BLaER1 (cell line): ENCODE measurements around the gene CARD19.

Experiments used
- H3K27ac ChIP-seq: shearing (Covaris generic); formaldehyde crosslinking; 2 replicates; pipeline ENCODE4 v1.8.1; 2022
- H3K27me3 ChIP-seq: shearing (Covaris generic); formaldehyde crosslinking; 2 replicates; pipeline ENCODE4 v1.8.1; 2022
- H3K36me3 ChIP-seq: shearing (Covaris generic); formaldehyde crosslinking; 2 replicates; pipeline ENCODE4 v1.8.1; 2022
- H3K4me1 ChIP-seq: shearing (Covaris generic); formaldehyde crosslinking; 2 replicates; pipeline ENCODE4 v1.8.1; 2022
- H3K4me2 ChIP-seq: shearing (Covaris generic); formaldehyde crosslinking; 2 replicates; pipeline ENCODE4 v1.8.1; 2022
- H3K4me3 ChIP-seq: shearing (Covaris generic); formaldehyde crosslinking; 2 replicates; pipeline ENCODE4 v1.8.1; 2022
- H3K9ac ChIP-seq: shearing (Covaris generic); formaldehyde crosslinking; 2 replicates; pipeline ENCODE4 v1.8.1; 2022
- H3K9me3 ChIP-seq: shearing (Covaris generic); formaldehyde crosslinking; 2 replicates; pipeline ENCODE4 v1.8.1; 2022
- H4K20me1 ChIP-seq: shearing (Covaris generic); formaldehyde crosslinking; 2 replicates; pipeline ENCODE4 v1.8.1; 2022
- Cebpa-rat ChIP-seq: shearing (Covaris generic); IDR thresholded peaks from 2 replicates; pipeline ENCODE4 v1.8.1; 2022

Gene CARD19

GRCh38 chr9:93124793-93125192 lies 28.8 kb downstream of the CARD19 start:
- H3K9me3 ChIP-seq: no peaks in the 10 kb centered on the region
- no peak overlapping the region for H3K27ac ChIP-seq
- H3K4me2 ChIP-seq: no peak overlapping the region
- no peak for TF ChIP-seq Cebpa-rat
- H3K9ac ChIP-seq: no peak overlapping the region
- peaks cover 66% of the 10 kb centered on the region for H3K4me1 ChIP-seq
- peaks cover 81% of the 10 kb centered on the region for H3K36me3 ChIP-seq
- H4K20me1 ChIP-seq: peaks cover 66% of the 10 kb centered on the region
- no peaks in the 10 kb centered on the region for H3K27me3 ChIP-seq
- no peak overlapping the region for H3K4me3 ChIP-seq

DNA sequence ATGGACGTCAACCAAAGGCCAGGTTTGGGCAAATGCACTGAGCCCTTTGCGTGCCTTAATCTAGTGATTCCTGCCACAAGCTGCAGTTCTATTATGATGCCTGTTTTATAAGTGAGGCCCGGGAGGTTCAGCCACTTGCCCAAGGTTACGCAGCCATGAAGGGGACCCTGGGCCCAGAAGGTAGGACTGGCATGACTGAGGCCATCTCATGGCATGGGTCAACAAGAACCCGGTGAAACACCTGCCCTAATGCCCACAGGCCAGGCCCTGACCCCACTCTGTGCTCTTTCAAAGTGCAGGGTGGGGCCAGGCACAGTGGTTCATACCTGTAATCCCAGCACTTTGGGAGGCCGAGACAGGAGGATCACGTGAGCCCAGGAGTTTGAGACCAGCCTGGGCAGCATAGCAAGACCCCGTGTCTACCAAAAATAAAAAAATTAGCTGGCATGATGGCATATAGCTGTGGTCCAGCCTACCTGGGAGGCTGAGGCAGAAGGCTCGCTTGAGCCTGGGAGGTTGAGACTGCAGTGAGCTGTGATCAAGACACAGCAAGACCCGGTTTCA lies 29.4 kb downstream of the CARD19 start:
- Histone ChIP-seq H3K4me3 (no peak overlapping the region), H3K36me3 (peaks cover 87% of the 10 kb centered on the region), H3K9me3 (no peaks in the 10 kb centered on the region), H3K4me1 (peaks cover 66% of the 10 kb centered on the region), H4K20me1 (peaks cover 72% of the 10 kb centered on the region), H3K27ac (no peak overlapping the region), H3K4me2 (no peak overlapping the region), H3K27me3 (no peaks in the 10 kb centered on the region), H3K9ac (no peak overlapping the region)
- TF ChIP-seq Cebpa-rat: no peak

DNA sequence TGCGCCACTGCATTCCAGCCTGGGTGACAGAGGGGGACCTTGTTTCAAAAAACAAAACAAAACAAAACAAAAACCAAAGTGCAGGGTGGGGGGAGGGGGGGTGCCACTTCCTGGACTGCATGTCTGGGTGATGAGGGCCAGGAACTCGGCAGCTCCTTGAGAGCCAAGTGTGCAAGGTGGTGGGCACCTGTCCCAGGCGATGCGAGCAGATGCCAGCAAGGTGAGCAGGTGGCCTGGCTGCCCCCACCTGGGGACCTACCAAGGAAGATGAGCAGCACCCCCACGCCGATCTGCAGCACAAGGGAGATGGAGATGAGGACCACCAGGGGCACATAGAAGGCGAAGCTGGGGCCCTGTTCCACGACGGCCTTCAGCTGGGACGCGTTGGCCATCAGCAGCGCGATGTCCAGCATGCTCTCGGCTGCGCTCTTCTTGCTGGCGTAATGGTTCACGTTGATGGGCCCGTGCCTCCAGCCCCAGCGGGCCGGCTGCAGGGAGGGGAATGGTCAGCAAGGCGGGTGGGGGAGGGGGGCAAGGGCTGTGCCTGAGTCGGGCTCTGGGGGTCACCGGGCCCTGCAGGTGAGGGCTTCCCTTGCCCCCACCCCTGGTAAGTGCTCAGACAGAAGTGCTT lies 30.2 kb downstream of the CARD19 start:
- TF ChIP-seq Cebpa-rat: no peak
- H3K4me3 ChIP-seq: no peak overlapping the region
- H3K27me3 ChIP-seq: no peaks in the 10 kb centered on the region
- peaks cover 66% of the 10 kb centered on the region for H3K4me1 ChIP-seq
- peak overlapping the region; percentile 71 for H3K9ac ChIP-seq
- H3K27ac ChIP-seq: peak overlapping the region; percentile 98
- H3K36me3 ChIP-seq: peaks cover 91% of the 10 kb centered on the region
- peaks cover 81% of the 10 kb centered on the region for H4K20me1 ChIP-seq
- H3K9me3 ChIP-seq: no peaks in the 10 kb centered on the region
- peak overlapping the region; percentile 98 for H3K4me2 ChIP-seq

DNA sequence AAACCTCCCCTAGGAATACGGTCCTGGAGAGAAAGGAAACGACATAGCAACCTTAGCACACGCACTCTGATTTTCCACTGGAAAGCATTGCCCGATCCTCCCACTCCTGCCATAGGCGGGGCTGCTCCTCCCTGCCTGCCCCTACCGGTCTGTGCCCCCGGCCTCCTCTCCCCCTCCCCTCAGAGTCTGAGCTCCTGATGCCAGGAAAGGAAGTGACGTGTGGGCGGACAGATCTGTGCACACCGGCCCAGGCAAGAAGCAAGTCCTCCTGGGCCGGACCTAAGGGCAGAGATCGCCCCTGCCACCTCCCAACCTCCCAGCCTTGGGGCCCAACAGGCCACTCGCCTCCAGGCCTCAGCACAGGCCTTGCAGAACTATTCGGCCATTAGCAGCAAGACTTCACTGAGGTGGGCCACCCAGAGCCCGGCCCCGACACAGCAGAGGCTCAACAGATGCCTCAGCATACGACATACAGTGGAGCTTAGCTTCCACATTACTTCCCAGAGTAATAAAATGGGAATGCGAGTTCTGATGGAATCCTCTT lies 30.9 kb downstream of the CARD19 start:
- H3K9ac ChIP-seq: peak overlapping the region; percentile 71
- H3K27ac ChIP-seq: peak overlapping the region; percentile 98
- H3K4me3 ChIP-seq: peak overlapping the region; percentile 41; the same call in 1 of the 2 replicates
- H3K9me3 ChIP-seq: no peaks in the 10 kb centered on the region
- peaks cover 87% of the 10 kb centered on the region for H4K20me1 ChIP-seq
- no peak for TF ChIP-seq Cebpa-rat
- H3K4me1 ChIP-seq: peaks cover 66% of the 10 kb centered on the region
- H3K4me2 ChIP-seq: peak overlapping the region; percentile 98
- peaks cover 84% of the 10 kb centered on the region for H3K36me3 ChIP-seq
- no peaks in the 10 kb centered on the region for H3K27me3 ChIP-seq

DNA sequence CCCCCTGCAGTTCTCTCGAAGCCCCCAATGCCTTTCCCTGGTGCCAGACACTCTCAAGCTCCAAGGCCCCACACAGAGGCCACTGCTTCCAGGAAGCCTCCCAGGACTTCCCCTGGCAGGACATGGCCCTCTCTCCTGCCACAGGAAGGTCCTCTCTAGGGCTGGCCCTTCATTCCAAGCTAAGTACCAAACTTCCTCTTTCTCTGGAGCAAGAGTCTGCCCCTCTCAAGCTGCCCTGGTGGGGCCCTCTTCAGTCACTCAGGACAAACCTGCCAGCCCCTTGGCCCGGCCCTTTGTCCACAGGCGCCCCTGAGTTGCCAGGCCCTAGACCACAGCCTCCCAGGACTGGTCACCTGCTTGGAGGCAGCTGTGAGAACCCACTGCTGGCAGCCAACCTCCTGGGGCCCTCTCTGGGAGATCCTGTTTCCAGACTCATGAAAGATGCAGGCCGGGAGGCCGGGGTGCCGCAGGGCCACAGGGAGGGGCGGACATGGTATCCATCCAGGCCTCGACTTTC lies 31.4 kb downstream of the CARD19 start:
- Histone ChIP-seq H3K4me1 (peaks cover 71% of the 10 kb centered on the region), H4K20me1 (peaks cover 91% of the 10 kb centered on the region), H3K9me3 (no peaks in the 10 kb centered on the region), H3K4me2 (peak overlapping the region; percentile 98), H3K36me3 (peaks cover 79% of the 10 kb centered on the region), H3K4me3 (peak overlapping the region; percentile 41; the same call in 1 of the 2 replicates), H3K9ac (peak overlapping the region; percentile 71), H3K27me3 (no peaks in the 10 kb centered on the region), H3K27ac (peak overlapping the region; percentile 98)
- no peak for TF ChIP-seq Cebpa-rat

DNA sequence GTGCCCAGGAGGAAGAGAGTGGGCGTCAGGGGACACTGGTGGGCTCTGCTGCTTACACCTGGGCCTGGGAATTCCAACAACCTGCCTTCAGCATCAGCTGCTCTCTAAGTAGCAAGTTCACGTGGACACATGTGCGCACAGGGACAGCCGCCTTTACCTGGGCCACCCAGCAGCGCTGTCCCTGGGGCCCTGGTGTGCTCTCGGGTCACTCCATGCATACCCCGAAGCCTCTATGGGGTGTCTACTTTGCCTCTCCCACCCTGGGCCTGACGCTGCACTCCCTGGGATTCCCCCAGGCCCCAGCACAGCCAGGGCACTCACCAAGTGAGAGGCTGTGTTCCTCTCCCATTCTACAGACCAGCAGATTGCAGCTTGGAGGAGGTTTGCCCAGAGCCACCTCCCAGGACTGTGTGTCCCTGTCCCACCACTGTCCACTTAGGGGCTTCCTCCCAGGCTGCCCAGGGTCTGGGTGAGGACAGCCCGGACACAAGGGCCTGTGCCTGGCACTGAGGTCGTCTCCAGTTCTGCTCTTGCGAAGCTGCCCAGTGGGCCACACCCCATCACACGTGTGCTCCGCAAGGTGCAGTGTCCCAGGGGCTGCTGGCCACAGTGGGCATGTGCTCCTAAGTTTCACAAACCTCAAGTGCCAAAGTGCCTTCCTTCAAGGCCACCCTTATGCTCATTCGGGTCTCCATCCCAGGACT lies 32.1 kb downstream of the CARD19 start:
- Histone ChIP-seq H3K27me3 (no peaks in the 10 kb centered on the region), H3K4me2 (peak overlapping the region; percentile 98), H3K36me3 (peaks cover 72% of the 10 kb centered on the region), H4K20me1 (peaks cover 91% of the 10 kb centered on the region), H3K9me3 (no peaks in the 10 kb centered on the region), H3K4me1 (peaks cover 78% of the 10 kb centered on the region), H3K27ac (peak overlapping the region; percentile 98), H3K4me3 (peak overlapping the region; percentile 41; the same call in 1 of the 2 replicates), H3K9ac (peak overlapping the region; percentile 71)
- no peak for TF ChIP-seq Cebpa-rat

DNA sequence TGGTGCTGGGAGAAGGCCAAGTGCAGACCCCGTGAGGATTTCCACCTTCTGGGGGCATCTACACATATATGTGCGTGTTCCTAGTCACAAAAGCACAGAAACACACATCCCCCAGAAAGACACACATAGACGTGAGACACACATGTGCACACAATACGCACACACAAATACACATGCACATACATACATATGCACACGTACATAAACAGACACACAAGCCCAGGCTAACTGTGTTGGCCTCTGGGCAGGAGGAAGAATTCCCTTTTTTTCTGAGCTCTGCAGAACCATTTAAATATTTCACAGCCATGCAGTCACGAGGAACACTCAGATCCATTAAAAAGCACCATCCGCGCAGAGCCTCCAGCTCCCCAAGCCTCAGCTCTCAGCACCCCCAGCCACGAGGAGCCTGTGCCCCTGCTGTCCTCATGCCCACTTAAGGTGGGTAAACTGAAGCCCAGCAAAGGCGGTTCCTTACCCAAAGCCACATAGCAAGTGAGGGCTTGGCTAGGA lies 32.8 kb downstream of the CARD19 start:
- peak overlapping the region; percentile 98 for H3K27ac ChIP-seq
- no peak for TF ChIP-seq Cebpa-rat
- H3K4me3 ChIP-seq: no peak overlapping the region
- H3K4me1 ChIP-seq: peaks cover 80% of the 10 kb centered on the region
- peaks cover 95% of the 10 kb centered on the region for H4K20me1 ChIP-seq
- H3K36me3 ChIP-seq: peaks cover 66% of the 10 kb centered on the region
- H3K27me3 ChIP-seq: no peaks in the 10 kb centered on the region
- H3K4me2 ChIP-seq: peak overlapping the region; percentile 98
- H3K9ac ChIP-seq: peak overlapping the region; percentile 91
- no peaks in the 10 kb centered on the region for H3K9me3 ChIP-seq

- TF ChIP-seq Cebpa-rat: no peak
- Histone ChIP-seq H3K27ac (peak overlapping the region; percentile 98), H3K4me1 (peaks cover 80% of the 10 kb centered on the region)
Observed at GRCh38 chr9:93129286-93129685, 33.3 kb downstream of the CARD19 start.

GRCh38 chr9:93129691-93130500 lies 33.9 kb downstream of the CARD19 start:
- H3K27me3 ChIP-seq: no peaks in the 10 kb centered on the region

More at GRCh38 chr9:93129286-93129685, 33.3 kb downstream of the CARD19 start:
- Histone ChIP-seq H3K27me3 (no peaks in the 10 kb centered on the region), H3K9me3 (no peaks in the 10 kb centered on the region), H3K4me2 (peak overlapping the region; percentile 98), H3K4me3 (no peak overlapping the region), H3K36me3 (peaks cover 60% of the 10 kb centered on the region), H3K9ac (peak overlapping the region; percentile 91; the same call in 1 of the 2 replicates), H4K20me1 (peaks cover 92% of the 10 kb centered on the region)

More at GRCh38 chr9:93129691-93130500, 33.9 kb downstream of the CARD19 start:
- H3K9ac ChIP-seq: peak overlapping the region; percentile 91; the same call in 1 of the 2 replicates
- peaks cover 86% of the 10 kb centered on the region for H4K20me1 ChIP-seq
- H3K27ac ChIP-seq: peak overlapping the region; percentile 98
- no peaks in the 10 kb centered on the region for H3K9me3 ChIP-seq
- no peak overlapping the region for H3K4me3 ChIP-seq
- peak overlapping the region; percentile 98 for H3K4me2 ChIP-seq
- peaks cover 54% of the 10 kb centered on the region for H3K36me3 ChIP-seq
- TF ChIP-seq Cebpa-rat: no peak
- peaks cover 87% of the 10 kb centered on the region for H3K4me1 ChIP-seq
